ENCODE measurements around the gene ATF7. TPM values are rescaled to one million over a fixed set of nuclear protein-coding genes. Genes with fewer than 3 reads are reported as not detected.
A peak's percentile ranks its signal among the peaks of the same experiment; 100 is the strongest.

ATF7 gene
- total and polyA plus RNA-seq, 8 donors: 11.6 to 31.5 (median 17.7) TPM

GRCh38 chr12:53624458-53624857 lies 1.7 kb downstream of the ATF7 start:
- no peaks in the 10 kb centered on the region for H3K36me3 ChIP-seq
- peaks cover 5 to 29% (median 21%) of the 10 kb centered on the region in 3 donors for H3K4me1 ChIP-seq
- peak overlapping the region in 3 of 4 donors; percentile 36 to 60 (median 54) for H3K4me3 ChIP-seq
- no peaks in the 10 kb centered on the region for H3K27me3 ChIP-seq
- 9 to 19% methylated on average over 3 of the region's 3 CpGs for WGBS, 2 donors
- no peaks in the 10 kb centered on the region for H3K9me3 ChIP-seq
- ATAC-seq (no peak), FAIRE-seq (no peak), DNase-seq (no peak)
- TF ChIP-seq CTCF (IDR thresholded peaks at IDR 0.05): no peak
- peak overlapping the region in 2 of 4 donors; percentile 90 to 97 for H3K27ac ChIP-seq
- intact Hi-C loops (cut with DNase I): no loop called here

- TF ChIP-seq CTCF (IDR thresholded peaks at IDR 0.05): no peak
- ATAC-seq: no peak
- Histone ChIP-seq H3K36me3 (no peaks in the 10 kb centered on the region), H3K4me3 (peak overlapping the region in 2 of 4 donors; percentile 54 to 60), H3K4me1 (peaks cover 5 to 29% (median 21%) of the 10 kb centered on the region in 3 donors), H3K27ac (peak overlapping the region in 2 of 4 donors; percentile 90 to 97), H3K27me3 (no peaks in the 10 kb centered on the region), H3K9me3 (no peaks in the 10 kb centered on the region)
- 3 to 4% methylated on average over 7 of the region's 7 CpGs for WGBS, 2 donors
- intact Hi-C loops (cut with DNase I): no loop called here
- no peak for FAIRE-seq
- no peak for DNase-seq
These were observed 2.4 kb downstream of the ATF7 start for GRCh38 chr12:53623548-53624385.

- intact Hi-C loops (cut with DNase I): no loop called here
- TF ChIP-seq CTCF (IDR thresholded peaks at IDR 0.05): no peak
- no peak for ATAC-seq
- Histone ChIP-seq H3K9me3 (no peaks in the 10 kb centered on the region), H3K36me3 (no peaks in the 10 kb centered on the region), H3K4me3 (no peak overlapping the region), H3K4me1 (peaks cover 10 to 36% (median 27%) of the 10 kb centered on the region in 3 donors), H3K27ac (peak overlapping the region in 2 of 4 donors; percentile 5 to 97), H3K27me3 (no peaks in the 10 kb centered on the region)
- WGBS, 2 donors: 92 to 95% methylated on average over 5 of the region's 5 CpGs
- FAIRE-seq: no peak
- DNase-seq: no peak
These were observed 3.5 kb downstream of the ATF7 start for GRCh38 chr12:53622724-53623123.

- no peak for DNase-seq
These were observed 7.9 kb downstream of the ATF7 start for GRCh38 chr12:53618275-53618674.

More at GRCh38 chr12:53618275-53618674, 7.9 kb downstream of the ATF7 start:
- ATAC-seq (peak in 1 of 4 donors; percentile 27), FAIRE-seq (no peak)
- no peaks in the 10 kb centered on the region for H3K27me3 ChIP-seq
- intact Hi-C loops (cut with DNase I): loop anchor here in 1 of 3 donors (10.0 kb wide), 1 partner anchor 63 kb away; no protein-coding TSS in a partner anchor
- peaks cover 0 to 5% (median 0%) of the 10 kb centered on the region in 3 donors for H3K36me3 ChIP-seq
- H3K4me1 ChIP-seq: peaks cover 12 to 20% (median 16%) of the 10 kb centered on the region in 3 donors
- no peak overlapping the region for H3K27ac ChIP-seq
- H3K9me3 ChIP-seq: no peaks in the 10 kb centered on the region
- WGBS, 2 donors: 39 to 43% methylated on average over 3 of the region's 3 CpGs
- H3K4me3 ChIP-seq: no peak overlapping the region
- no peak for TF ChIP-seq CTCF (IDR thresholded peaks at IDR 0.05)

Data from pancreas (tissue), 10 donors.